Measurements from ENCODE around the gene NSMCE4A. TPM values are rescaled to one million over a fixed set of nuclear protein-coding genes. Genes with fewer than 3 reads are reported as not detected.
A peak's percentile ranks its signal among the peaks of the same experiment; 100 is the strongest.

The NSMCE4A gene
- total and polyA plus RNA-seq, 12 donors: 18.2 to 58.5 (median 25.7) TPM

DNA sequence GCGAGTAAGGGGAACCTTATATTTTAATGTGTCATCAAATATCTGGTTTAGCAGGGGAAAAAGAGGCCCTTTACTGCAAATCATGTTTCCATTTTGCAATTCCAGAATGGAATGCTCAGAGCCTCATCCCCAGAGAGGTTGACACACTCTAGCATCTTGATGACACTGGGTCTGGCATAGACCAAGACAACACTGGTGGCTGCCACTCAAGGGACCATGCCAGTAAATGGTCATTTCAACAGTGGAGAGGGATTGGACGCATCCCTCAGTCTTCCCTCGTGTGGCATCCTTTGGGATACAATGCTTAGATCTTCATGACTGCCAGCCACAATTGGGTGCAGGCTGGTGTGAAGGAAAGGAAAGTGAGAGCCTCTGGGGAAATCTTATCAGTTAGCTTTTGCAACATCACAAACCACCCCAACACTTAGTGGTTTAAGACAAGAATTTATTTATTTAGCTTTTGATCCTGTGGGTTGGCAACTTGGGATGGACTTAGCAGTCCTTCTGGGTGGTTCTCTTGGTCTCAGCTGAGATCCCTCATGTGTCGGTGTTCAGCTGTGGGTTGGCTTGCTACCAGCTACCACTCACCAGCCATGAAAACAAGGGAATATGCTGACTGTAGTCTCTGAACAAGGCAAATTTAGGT is 35.5 kb upstream of the NSMCE4A start:
- Histone ChIP-seq H3K9me3 (no peaks in the 10 kb centered on the region), H3K27me3 (no peaks in the 10 kb centered on the region), H3K4me3 (no peak overlapping the region), H3K4me1 (peaks cover 0 to 66% (median 27%) of the 10 kb centered on the region in 9 donors), H3K36me3 (peaks cover 0 to 1% (median 0%) of the 10 kb centered on the region in 9 donors), H3K27ac (peak overlapping the region in 5 of 10 donors; percentile 19 to 85 (median 67))
- ATAC-seq (peak in 1 of 8 donors; percentile 18), DNase-seq (no peak)
- intact Hi-C loops (cut with DNase I): no loop called here
- no peak for TF ChIP-seq CTCF (IDR thresholded peaks at IDR 0.05)
- 60 to 72% methylated on average over 4 of the region's 4 CpGs for WGBS, 2 donors

DNA sequence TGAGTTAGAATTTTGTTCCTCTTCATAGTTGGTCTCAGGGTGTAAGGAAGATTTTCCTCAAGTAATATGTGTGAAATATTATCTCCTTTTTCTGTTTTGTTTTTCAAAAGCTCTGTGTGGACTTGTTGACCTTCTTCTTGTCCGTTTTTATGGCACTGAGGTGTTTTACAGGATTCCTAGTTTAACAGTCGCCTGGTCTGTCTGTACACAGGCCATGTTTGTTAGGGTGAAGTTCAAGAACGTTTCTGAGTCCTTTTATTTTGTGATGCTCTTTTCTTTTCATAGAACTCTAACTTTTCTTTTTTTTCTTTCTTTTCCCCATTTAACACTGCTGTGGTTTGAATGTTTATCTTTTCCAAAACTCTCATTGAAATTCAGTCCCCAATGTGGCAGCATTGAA is 32.4 kb upstream of the NSMCE4A start:
- Histone ChIP-seq H3K27ac (peak overlapping the region in 3 of 10 donors; percentile 1 to 41 (median 25)), H3K36me3 (peaks cover 0 to 13% (median 0%) of the 10 kb centered on the region in 9 donors)

GRCh38 chr10:122001698-122002097 is 26.7 kb upstream of the NSMCE4A start:
- DNase-seq: no peak
- no peak for ATAC-seq
- intact Hi-C loops (cut with DNase I): no loop called here
- H3K27ac ChIP-seq: no peak overlapping the region
- H3K36me3 ChIP-seq: peaks cover 0 to 21% (median 0%) of the 10 kb centered on the region in 9 donors
- H3K4me3 ChIP-seq: no peak overlapping the region
- WGBS, 2 donors: 62 to 67% methylated on average over 1 of the region's 1 CpG
- peaks cover 0 to 35% (median 15%) of the 10 kb centered on the region in 11 donors for H3K9me3 ChIP-seq
- H3K27me3 ChIP-seq: no peaks in the 10 kb centered on the region
- H3K4me1 ChIP-seq: peaks cover 0 to 34% (median 2%) of the 10 kb centered on the region in 9 donors
- TF ChIP-seq CTCF (IDR thresholded peaks at IDR 0.05): no peak

More for the DNA sequence above, 32.4 kb upstream of the NSMCE4A start:
- DNase-seq (no peak), ATAC-seq (no peak)
- H3K9me3 ChIP-seq: peaks cover 0 to 13% (median 3%) of the 10 kb centered on the region in 11 donors
- intact Hi-C loops (cut with DNase I): no loop called here
- TF ChIP-seq CTCF (IDR thresholded peaks at IDR 0.05): no peak
- no peak overlapping the region for H3K4me3 ChIP-seq
- 48 to 60% methylated on average over 3 of the region's 3 CpGs for WGBS, 2 donors
- H3K4me1 ChIP-seq: peaks cover 0 to 48% (median 12%) of the 10 kb centered on the region in 9 donors
- H3K27me3 ChIP-seq: no peaks in the 10 kb centered on the region

GRCh38 chr10:121999301-121999700 is 24.3 kb upstream of the NSMCE4A start:
- Histone ChIP-seq H3K9me3 (peaks cover 0 to 35% (median 15%) of the 10 kb centered on the region in 11 donors), H3K4me1 (peaks cover 0 to 45% (median 6%) of the 10 kb centered on the region in 9 donors), H3K27me3 (no peaks in the 10 kb centered on the region), H3K36me3 (peaks cover 0 to 14% (median 0%) of the 10 kb centered on the region in 9 donors), H3K27ac (peak overlapping the region; percentile 39 to 94 (median 83)), H3K4me3 (no peak overlapping the region)
- intact Hi-C loops (cut with DNase I): loop anchor here in 4 of 10 donors (2.0 to 10.0 kb wide), 5 partner anchors 16 to 116 kb away; no protein-coding TSS in a partner anchor
- 64 to 70% methylated on average over 4 of the region's 4 CpGs for WGBS, 2 donors
- DNase-seq (peak in 1 of 2 donors; percentile 24), ATAC-seq (peak in 5 of 8 donors; percentile 32 to 47 (median 39))
- TF ChIP-seq CTCF (IDR thresholded peaks at IDR 0.05): no peak

Measured in heart right ventricle (tissue), 16 donors.